Esophagus squamous epithelium (tissue), 4 donors: ENCODE data around the gene ALOX15B.

Experiments
- POLR2A ChIP-seq, 4 donors: fragments of 450-650 bp; IDR thresholded peaks; one replicate each; pipeline ENCODE4 v1.6.1; 2017; ENCODE audit warnings: antibody characterized with exemption in 4 of 4, mild to moderate bottlenecking in 4 of 4, moderate library complexity in 3 of 4
- TF ChIP-seq, protein P1 (sequence below), 6 experiments: fragments of 450-650 bp in 4 of 6; fragments of 200-600 bp in 2 of 6; sonication (generic) in 2 of 6; IDR thresholded peaks; one replicate each; pipeline ENCODE4 v1.5.1; 2016 to 2019; ENCODE audit warnings: antibody characterized with exemption in 6 of 6, mild to moderate bottlenecking in 4 of 6, moderate library complexity in 4 of 6

DNA sequence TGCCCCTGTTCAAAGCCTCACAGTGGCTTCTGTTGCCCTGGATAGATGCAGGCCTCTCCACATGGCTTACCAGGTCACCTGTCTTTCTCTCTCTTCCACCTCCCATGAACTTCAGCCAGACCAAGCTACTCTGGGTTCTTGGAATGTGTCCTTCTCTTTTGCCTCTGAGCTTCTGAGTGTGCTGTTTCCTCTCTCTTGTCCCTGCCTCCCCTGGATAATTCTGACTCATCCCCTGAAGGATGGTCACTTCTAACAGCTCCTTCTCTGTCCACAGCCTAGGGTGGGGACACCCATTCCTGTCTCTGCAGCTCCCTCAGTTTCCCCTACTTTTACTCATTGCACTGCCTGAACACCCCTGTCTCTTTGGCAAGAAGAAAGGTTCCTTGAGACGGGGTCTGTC, 33.5 kb upstream of the ALOX15B start:
- no peak for TF ChIP-seq POLR2A (IDR thresholded peaks at IDR 0.05)
- TF ChIP-seq, protein P1, sequence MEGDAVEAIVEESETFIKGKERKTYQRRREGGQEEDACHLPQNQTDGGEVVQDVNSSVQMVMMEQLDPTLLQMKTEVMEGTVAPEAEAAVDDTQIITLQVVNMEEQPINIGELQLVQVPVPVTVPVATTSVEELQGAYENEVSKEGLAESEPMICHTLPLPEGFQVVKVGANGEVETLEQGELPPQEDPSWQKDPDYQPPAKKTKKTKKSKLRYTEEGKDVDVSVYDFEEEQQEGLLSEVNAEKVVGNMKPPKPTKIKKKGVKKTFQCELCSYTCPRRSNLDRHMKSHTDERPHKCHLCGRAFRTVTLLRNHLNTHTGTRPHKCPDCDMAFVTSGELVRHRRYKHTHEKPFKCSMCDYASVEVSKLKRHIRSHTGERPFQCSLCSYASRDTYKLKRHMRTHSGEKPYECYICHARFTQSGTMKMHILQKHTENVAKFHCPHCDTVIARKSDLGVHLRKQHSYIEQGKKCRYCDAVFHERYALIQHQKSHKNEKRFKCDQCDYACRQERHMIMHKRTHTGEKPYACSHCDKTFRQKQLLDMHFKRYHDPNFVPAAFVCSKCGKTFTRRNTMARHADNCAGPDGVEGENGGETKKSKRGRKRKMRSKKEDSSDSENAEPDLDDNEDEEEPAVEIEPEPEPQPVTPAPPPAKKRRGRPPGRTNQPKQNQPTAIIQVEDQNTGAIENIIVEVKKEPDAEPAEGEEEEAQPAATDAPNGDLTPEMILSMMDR (IDR thresholded peaks at IDR 0.05), result no peak
